HG02885 (cell line): Measurements from ENCODE around the gene SLAMF7.
A peak's percentile ranks its signal among the peaks of the same experiment; 100 is the strongest.

Experiments
- ATAC-seq: cut with Tn5 transposase; IDR thresholded peaks from one replicate; pipeline ENCODE4 v1.9.1; 2021; ENCODE audit warnings: mild to moderate bottlenecking; ENCODE audit not compliant: unreplicated experiment, poor library complexity

The SLAMF7 gene

GRCh38 chr1:160797271-160797709 lies 58.2 kb downstream of the SLAMF7 start:
- peak; percentile 39 for ATAC-seq

- ATAC-seq, result no peak
Measured at GRCh38 chr1:160797861-160798273, 58.8 kb downstream of the SLAMF7 start.

DNA sequence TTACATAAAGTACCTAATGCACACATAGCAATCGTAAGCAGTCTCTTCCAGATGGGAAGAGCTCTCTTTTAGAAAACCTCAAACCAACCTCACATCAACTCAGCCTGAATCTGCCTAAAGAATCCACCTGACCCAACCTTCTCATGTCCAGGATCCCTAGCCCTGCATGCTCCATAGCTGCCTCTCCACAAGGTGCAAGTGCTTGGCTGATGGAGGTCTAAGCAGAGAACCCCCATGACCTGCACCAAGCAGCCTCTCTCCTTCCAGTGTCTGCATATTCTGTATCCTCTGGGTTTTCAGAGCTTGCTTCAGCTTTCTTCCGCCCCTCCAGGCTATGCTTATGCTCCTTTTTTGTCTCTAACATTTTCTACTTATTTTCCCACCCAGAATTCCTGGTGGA lies 59.4 kb downstream of the SLAMF7 start:
- ATAC-seq, result no peak

DNA sequence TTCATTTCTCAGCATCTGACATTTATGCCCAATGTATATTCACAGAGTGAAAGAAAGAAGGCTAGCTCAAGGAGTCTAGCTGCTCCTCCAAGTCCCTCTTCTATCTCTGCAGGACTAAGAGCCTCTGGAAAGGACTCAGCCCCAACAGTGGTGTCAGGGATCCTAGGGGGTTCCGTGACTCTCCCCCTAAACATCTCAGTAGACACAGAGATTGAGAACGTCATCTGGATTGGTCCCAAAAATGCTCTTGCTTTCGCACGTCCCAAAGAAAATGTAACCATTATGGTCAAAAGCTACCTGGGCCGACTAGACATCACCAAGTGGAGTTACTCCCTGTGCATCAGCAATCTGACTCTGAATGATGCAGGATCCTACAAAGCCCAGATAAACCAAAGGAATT lies 60.6 kb downstream of the SLAMF7 start:
- no peak for ATAC-seq

DNA sequence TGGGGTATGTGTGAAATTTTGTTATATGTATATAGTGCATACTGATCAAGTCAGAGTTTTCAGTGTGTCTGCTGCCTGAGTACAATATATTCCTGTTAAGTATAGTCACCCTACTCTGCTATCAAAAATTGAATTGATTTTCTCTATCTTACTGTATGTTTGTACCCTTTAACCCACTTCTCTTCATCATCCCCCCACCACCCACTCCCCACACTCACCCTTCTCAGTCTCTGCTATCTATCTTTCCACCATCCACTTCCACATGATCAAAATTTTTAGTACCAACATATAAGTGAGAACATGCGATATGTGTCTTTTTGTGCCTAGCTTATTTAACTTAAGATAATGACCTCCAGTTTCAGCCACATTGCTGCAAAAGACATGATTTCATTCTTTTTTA lies 61.1 kb downstream of the SLAMF7 start:
- ATAC-seq, result no peak

GRCh38 chr1:160800645-160801408 lies 61.8 kb downstream of the SLAMF7 start:
- no peak for ATAC-seq

DNA sequence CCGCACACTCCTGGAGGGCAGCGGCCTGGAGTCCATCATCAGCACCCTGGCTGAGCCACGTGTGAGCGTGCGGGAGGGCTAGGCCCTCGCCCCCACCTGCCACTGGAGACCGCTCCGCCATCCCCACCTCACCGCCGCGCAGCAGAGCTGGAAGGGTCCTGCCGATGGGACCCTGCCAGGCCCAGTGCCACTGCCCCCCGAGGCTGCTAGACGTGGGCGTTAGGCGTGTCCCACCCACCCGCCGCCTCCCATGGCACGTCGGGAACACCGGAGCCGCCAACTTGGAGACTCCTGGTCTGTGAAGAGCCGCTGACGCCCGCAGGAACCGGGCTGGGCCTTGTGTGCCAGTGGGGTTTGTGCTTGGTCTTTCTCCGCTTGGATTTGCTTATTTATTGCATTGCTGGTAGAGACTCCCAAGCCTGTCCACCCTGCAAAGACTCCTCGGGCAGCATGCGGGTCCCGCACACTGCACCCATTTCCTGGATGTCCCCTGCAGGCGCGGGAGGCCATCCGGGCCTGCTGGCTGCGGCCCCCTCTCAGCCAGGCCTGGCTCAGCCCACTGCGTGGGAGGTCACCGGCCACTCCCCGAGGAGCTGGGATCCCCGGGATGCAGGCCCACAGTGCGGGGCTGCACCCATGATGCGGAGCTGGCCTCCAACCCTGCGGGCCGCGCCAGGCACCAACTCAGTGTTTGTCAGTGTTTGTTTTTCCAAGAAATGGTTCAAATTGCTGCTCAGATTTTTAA lies 63.0 kb downstream of the SLAMF7 start:
- no peak for ATAC-seq
